AG04449 (cell line): Measurements from ENCODE around the gene PMFBP1.

Experiments
- CTCF ChIA-PET: fragments of 350-600 bp; formaldehyde crosslinking; extraction: SDS; loops from one replicate; lab custom pipeline; 2021; ENCODE audit warnings: antibody characterized with exemption; lab: Yijun Ruan, JAX
- POLR2A ChIA-PET: fragments of 400-600, 350-600 bp; formaldehyde crosslinking; extraction: SDS; loops from one replicate; lab custom pipeline; 2020; ENCODE audit warnings: antibody characterized with exemption, inconsistent platforms; lab: Yijun Ruan, JAX
- DNase-seq: peaks from one replicate; pipeline ENCODE4 v3.0.0-alpha.2; 2010; ENCODE audit warnings: low read depth, low spot score
- H3K4me3 ChIP-seq: 2 replicates; pipeline ENCODE4 v1.5.1; 2011; ENCODE audit warnings: low read depth, mild to moderate bottlenecking, control low read depth, low read length
- TF ChIP-seq, protein P1 (sequence below): IDR thresholded peaks from one replicate; pipeline ENCODE4 v1.5.1; 2011; ENCODE audit warnings: mild to moderate bottlenecking, moderate library complexity, low read length, control low read depth, inconsistent platforms; ENCODE audit not compliant: insufficient read depth; ENCODE audit errors: missing control alignments

The PMFBP1 gene

GRCh38 chr16:72131036-72131435 lies 40.9 kb downstream of the PMFBP1 start:
- POLR2A ChIA-PET: no interaction called here
- CTCF ChIA-PET: interaction anchor here (1.0 to 2.0 kb wide), 2 partner anchors 269 to 335 kb away, joined by 3 to 6 read pairs; no protein-coding TSS in a partner anchor

DNA sequence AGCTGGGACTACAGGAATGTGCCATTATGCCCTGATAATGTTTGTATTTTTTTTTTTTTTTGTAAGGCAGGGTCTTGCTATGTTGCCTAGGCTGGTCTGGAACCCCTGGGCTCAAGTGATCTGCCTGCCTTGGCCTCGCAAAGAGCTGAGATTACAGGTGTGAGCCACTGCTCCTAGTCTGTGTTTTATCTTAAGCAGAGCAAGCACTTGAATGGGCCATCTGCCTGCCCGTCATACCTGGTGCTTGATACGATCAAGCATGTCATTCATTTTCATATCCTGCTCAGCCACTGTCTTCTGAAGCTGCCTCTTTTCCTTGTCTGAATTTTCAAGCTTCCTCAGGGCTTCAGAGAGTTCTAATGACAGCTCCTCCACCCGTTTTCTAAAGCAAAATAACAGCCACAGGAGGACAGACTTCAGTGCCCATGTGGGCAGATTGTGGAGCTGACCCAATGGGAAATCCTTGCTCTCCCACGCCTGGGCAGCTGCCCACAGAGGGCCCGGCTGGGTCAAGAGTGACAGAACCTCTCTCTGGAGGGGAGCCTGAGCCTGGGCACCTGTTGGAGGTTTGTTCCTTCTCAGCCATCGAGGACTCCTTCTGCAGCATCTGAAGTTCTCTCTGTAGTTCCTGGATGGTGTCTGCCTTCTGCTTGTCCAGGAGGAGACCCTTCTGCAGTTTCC lies 41.8 kb downstream of the PMFBP1 start:
- TF ChIP-seq, protein P1, sequence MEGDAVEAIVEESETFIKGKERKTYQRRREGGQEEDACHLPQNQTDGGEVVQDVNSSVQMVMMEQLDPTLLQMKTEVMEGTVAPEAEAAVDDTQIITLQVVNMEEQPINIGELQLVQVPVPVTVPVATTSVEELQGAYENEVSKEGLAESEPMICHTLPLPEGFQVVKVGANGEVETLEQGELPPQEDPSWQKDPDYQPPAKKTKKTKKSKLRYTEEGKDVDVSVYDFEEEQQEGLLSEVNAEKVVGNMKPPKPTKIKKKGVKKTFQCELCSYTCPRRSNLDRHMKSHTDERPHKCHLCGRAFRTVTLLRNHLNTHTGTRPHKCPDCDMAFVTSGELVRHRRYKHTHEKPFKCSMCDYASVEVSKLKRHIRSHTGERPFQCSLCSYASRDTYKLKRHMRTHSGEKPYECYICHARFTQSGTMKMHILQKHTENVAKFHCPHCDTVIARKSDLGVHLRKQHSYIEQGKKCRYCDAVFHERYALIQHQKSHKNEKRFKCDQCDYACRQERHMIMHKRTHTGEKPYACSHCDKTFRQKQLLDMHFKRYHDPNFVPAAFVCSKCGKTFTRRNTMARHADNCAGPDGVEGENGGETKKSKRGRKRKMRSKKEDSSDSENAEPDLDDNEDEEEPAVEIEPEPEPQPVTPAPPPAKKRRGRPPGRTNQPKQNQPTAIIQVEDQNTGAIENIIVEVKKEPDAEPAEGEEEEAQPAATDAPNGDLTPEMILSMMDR: no peak
- DNase-seq: no peak
- ChIA-PET CTCF (interaction anchor here (0.9 to 2.0 kb wide), 5 partner anchors 11 to 1748 kb away, joined by 3 to 6 read pairs (median 3); no protein-coding TSS in a partner anchor), POLR2A (no interaction called here)
- no peak overlapping the region for H3K4me3 ChIP-seq

More at GRCh38 chr16:72131036-72131435, 40.9 kb downstream of the PMFBP1 start:
- no peak for DNase-seq
- H3K4me3 ChIP-seq: no peak overlapping the region
- TF ChIP-seq, protein P1: no peak

DNA sequence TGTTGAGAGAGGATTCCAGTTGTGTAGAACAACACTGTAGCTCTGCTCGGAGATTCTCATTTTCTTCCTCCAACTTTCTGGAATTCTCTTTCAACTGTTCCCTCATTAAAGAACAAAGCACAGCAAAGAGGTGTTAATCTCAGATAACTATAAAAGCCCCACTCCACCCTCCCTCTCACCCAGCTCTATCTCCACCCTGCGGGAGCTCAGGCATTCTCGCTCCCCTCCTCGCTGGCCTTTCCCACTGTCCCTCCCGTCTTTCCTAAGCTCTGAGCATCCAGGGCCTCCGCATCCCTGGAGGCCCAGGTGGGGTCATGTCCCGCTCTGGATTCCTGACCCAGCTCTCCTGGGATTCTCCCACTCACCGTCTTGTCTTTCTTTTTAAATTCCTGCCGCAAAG lies 43.3 kb downstream of the PMFBP1 start:
- no peak overlapping the region for H3K4me3 ChIP-seq
- TF ChIP-seq, protein P1: no peak
- DNase-seq: no peak
- ChIA-PET CTCF (interaction anchor here (1.7 kb wide), 2 partner anchors 338 to 1906 kb away, joined by 6 read pairs; no protein-coding TSS in a partner anchor), POLR2A (no interaction called here)

DNA sequence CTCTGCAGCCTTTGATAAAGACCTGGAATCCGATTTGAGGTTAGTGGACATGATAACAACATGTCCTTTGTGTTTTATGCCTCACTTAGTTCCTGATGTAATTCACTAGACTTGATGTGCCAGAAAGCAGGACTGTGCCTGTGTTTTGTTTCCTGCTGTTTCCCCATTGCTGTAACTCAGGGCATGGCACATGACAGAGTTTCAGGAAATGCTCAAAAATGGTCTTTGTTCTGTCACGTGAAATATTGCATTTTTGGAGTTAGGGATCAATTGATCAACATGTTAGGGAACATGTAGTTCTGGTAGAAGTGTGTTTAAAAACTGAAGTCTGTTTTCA lies 45.6 kb downstream of the PMFBP1 start:
- CTCF ChIA-PET: interaction anchor here (2.4 kb wide), 1 partner anchor 374 kb away, joined by 8 read pairs; no protein-coding TSS in a partner anchor
- TF ChIP-seq, protein P1: no peak
- H3K4me3 ChIP-seq: no peak overlapping the region
- no peak for DNase-seq
- POLR2A ChIA-PET: no interaction called here

DNA sequence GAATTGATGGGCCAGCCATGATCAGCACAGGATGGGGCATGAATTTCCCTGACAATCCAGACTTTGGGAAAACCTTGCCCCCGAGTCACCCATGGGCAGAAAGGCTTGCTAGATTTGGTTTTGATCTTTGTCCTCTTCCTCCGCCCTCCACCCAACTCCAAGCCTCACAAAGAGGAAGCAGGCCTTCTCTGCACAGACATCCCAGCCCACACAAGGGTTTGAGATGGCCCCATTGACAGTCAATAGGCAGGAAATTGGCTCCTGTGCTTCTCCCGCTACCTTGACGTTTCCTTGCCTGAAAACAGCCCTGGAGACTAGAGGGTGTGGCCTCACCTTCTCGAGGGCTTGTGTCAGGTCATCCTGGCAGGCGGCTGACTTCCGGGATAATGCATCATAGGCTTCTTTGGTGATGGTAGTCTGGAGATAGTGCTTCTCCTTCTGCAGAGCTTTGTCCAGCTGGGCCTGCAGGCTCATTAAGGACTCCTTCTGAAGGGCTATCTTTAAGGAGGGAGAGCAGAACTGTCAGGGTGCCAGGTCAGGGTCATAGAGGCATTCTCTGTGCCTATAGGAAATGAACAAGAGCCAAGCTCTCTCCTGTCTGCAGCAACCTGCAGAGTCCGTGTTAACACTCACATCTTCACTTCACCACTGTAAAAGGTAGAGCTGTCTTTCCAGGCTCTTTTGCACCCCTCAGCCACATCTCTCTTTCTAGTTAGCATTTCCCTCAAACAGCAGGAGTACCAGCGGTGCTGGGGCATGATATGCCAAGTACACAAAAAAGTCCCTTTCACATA lies 46.1 kb downstream of the PMFBP1 start:
- POLR2A ChIA-PET: no interaction called here
- CTCF ChIA-PET: interaction anchor here (0.9 to 4.4 kb wide), 20 partner anchors 10 to 1753 kb away, joined by 3 to 56 read pairs (median 8); partner anchors contain the start of genes DHX38 and TXNL4B
- no peak overlapping the region for H3K4me3 ChIP-seq
- DNase-seq: no peak
- TF ChIP-seq, protein P1: no peak
